GM12864 (cell line): ENCODE results near the gene NDUFA7.
"Not testable (repeated sequence)": the region's sequence is repeated elsewhere in the genome, so short reads cannot be mapped to it uniquely, and the experiment has no call there.

Experiments
- DNase-seq: peaks from one replicate; pipeline ENCODE4 v3.0.0-alpha.2; 2011; ENCODE audit warnings: low read depth
- H3K4me3 ChIP-seq: 2 replicates; pipeline ENCODE4 v1.5.1; 2011; ENCODE audit warnings: mild to moderate bottlenecking, low read depth, low read length, control low read depth
- CTCF ChIP-seq: IDR thresholded peaks from 2 replicates; pipeline ENCODE4 v1.5.1; 2011; ENCODE audit warnings: low read depth, mild to moderate bottlenecking, moderate library complexity, low read length, control low read depth, inconsistent platforms; ENCODE audit errors: missing control alignments

The NDUFA7 gene

GRCh38 chr19:8363803-8364771 lies 42.9 kb upstream of the NDUFA7 start, which contains the start of gene ANGPTL4:
Gene ANGPTL4, plus strand, starts transcription at chr19:8364155. Its CDS starts 167 bp downstream, at chr19:8364322.
- no peak for TF ChIP-seq CTCF
- no peak for DNase-seq

GRCh38 chr19:8361921-8362793 lies 41.0 kb upstream of the NDUFA7 start:
- H3K4me3 ChIP-seq = no peak overlapping the region
- DNase-seq = no peak
- TF ChIP-seq CTCF = no peak

More at GRCh38 chr19:8363803-8364771, 42.9 kb upstream of the NDUFA7 start, which contains the start of gene ANGPTL4:
- H3K4me3 ChIP-seq = peak within 1 kb of the TSS; percentile 31

- TF ChIP-seq CTCF = no peak
- DNase-seq = no peak
- no peak overlapping the region for H3K4me3 ChIP-seq
These were observed 39.0 kb upstream of the NDUFA7 start for GRCh38 chr19:8360196-8360595.

GRCh38 chr19:8358948-8359347 lies 37.8 kb upstream of the NDUFA7 start:
- no peak for DNase-seq
- no peak overlapping the region for H3K4me3 ChIP-seq
- no peak for TF ChIP-seq CTCF

GRCh38 chr19:8357007-8357521 lies 35.9 kb upstream of the NDUFA7 start:
- no peak for TF ChIP-seq CTCF
- no peak for DNase-seq
- no peak overlapping the region for H3K4me3 ChIP-seq

- no peak for DNase-seq
- no peak overlapping the region for H3K4me3 ChIP-seq
- no peak for TF ChIP-seq CTCF
These were observed 34.6 kb upstream of the NDUFA7 start for GRCh38 chr19:8355631-8356402.

- not testable (repeated sequence) for H3K4me3 ChIP-seq, DNase-seq
These were observed 31.7 kb upstream of the NDUFA7 start for GRCh38 chr19:8352845-8353244.
